SK-N-SH treated with all-trans-retinoic acid at 6 μM for 48 hours (cell line): ENCODE measurements around the gene PAMR1.
A peak's percentile ranks its signal among the peaks of the same experiment; 100 is the strongest.

Source experiments
- ATAC-seq: fragments of 200-7000 bp; cut with Tn5 transposase; 3 replicates; pipeline ENCODE4 v1.9.1; 2020; ENCODE audit warnings: mild to moderate bottlenecking, moderate library complexity
- ARNTL ChIP-seq: fragments of 450-650 bp; formaldehyde crosslinking; IDR thresholded peaks from 2 replicates; pipeline ENCODE4 v1.5.0; 2020; ENCODE audit warnings: low read depth, mild to moderate bottlenecking, moderate library complexity, borderline replicate concordance
- BACH2 ChIP-seq: fragments of 250-450 bp; sonication (Bioruptor Pico); IDR thresholded peaks from 2 replicates; pipeline ENCODE4 v1.9.0; 2021; ENCODE audit warnings: mild to moderate bottlenecking, borderline replicate concordance
- CSRNP3 ChIP-seq: fragments of 250-450 bp; sonication (Bioruptor Pico); IDR thresholded peaks from 2 replicates; pipeline ENCODE4 v1.5.1; 2021; ENCODE audit warnings: mild to moderate bottlenecking, moderate library complexity
- ESRRG ChIP-seq: fragments of 250-450 bp; sonication (Bioruptor Pico); IDR thresholded peaks from 2 replicates; pipeline ENCODE4 v1.6.1; 2021; ENCODE audit warnings: mild to moderate bottlenecking
- ISL1 ChIP-seq: fragments of 250-450 bp; sonication (Bioruptor Pico); IDR thresholded peaks from 2 replicates; pipeline ENCODE4 v2.1.2; 2022; ENCODE audit warnings: mild to moderate bottlenecking, moderate library complexity
- OSR1 ChIP-seq: fragments of 250-450 bp; sonication (Bioruptor Pico); IDR thresholded peaks from 2 replicates; pipeline ENCODE4 v1.8.0; 2022; ENCODE audit warnings: moderate library complexity, mild to moderate bottlenecking, inconsistent platforms
- POU6F1 ChIP-seq: fragments of 250-450 bp; sonication (Bioruptor Pico); IDR thresholded peaks from 2 replicates; pipeline ENCODE4 v1.8.0; 2021; ENCODE audit warnings: low read depth, mild to moderate bottlenecking, moderate library complexity, borderline replicate concordance
- RARB ChIP-seq: fragments of 250-450 bp; sonication (Bioruptor Pico); IDR thresholded peaks from 2 replicates; pipeline ENCODE4 v1.8.0; 2021; ENCODE audit warnings: mild to moderate bottlenecking, moderate library complexity
- SNAI2 ChIP-seq: fragments of 250-450 bp; sonication (Bioruptor Pico); IDR thresholded peaks from 2 replicates; pipeline ENCODE4 v1.5.0; 2020; ENCODE audit warnings: mild to moderate bottlenecking, moderate library complexity
- TCF4 ChIP-seq: fragments of 250-450 bp; sonication (Bioruptor Pico); IDR thresholded peaks from 2 replicates; pipeline ENCODE4 v1.8.0; 2021; ENCODE audit warnings: mild to moderate bottlenecking, moderate library complexity, borderline replicate concordance
- TOX ChIP-seq: fragments of 250-450 bp; sonication (Bioruptor Pico); IDR thresholded peaks from 2 replicates; pipeline ENCODE4 v1.8.0; 2021; ENCODE audit warnings: mild to moderate bottlenecking, moderate library complexity, borderline replicate concordance
- TSHZ2 ChIP-seq: fragments of 250-450 bp; sonication (Bioruptor Pico); IDR thresholded peaks from 2 replicates; pipeline ENCODE4 v1.5.0; 2020; ENCODE audit warnings: mild to moderate bottlenecking, moderate library complexity
- ZC3H10 ChIP-seq: fragments of 250-450 bp; sonication (Bioruptor Pico); IDR thresholded peaks from 2 replicates; pipeline ENCODE4 v1.5.1; 2021; ENCODE audit warnings: mild to moderate bottlenecking, moderate library complexity
- ZFP3 ChIP-seq: fragments of 250-450 bp; sonication (Bioruptor Pico); IDR thresholded peaks from 2 replicates; pipeline ENCODE4 v1.5.0; 2020; ENCODE audit warnings: mild to moderate bottlenecking, moderate library complexity
- ZNF565 ChIP-seq: fragments of 450-650 bp; formaldehyde crosslinking; conservative IDR thresholded peaks from 2 replicates; pipeline ENCODE4 v1.5.0; 2020; ENCODE audit warnings: low read depth, mild to moderate bottlenecking, moderate library complexity
- ZNF70 ChIP-seq: fragments of 450-650 bp; formaldehyde crosslinking; IDR thresholded peaks from 2 replicates; pipeline ENCODE4 v1.5.0; 2020; ENCODE audit warnings: mild to moderate bottlenecking, moderate library complexity

PAMR1 gene

GRCh38 chr11:35473795-35474374 is 51.5 kb downstream of the PAMR1 start (continued):
- no peak for TF ChIP-seq TSHZ2 (CRISPR knock-in tag)
- TF ChIP-seq ISL1 = no peak
- no peak for TF ChIP-seq TOX (CRISPR knock-in tag)
- TF ChIP-seq OSR1 (CRISPR knock-in tag) = no peak
- no peak for TF ChIP-seq ZFP3

- TF ChIP-seq CSRNP3 (CRISPR knock-in tag) = no peak
- no peak for TF ChIP-seq POU6F1 (CRISPR knock-in tag)
- no peak for TF ChIP-seq TCF4 (CRISPR knock-in tag)
- no peak for TF ChIP-seq ZNF70 (CRISPR knock-in tag)
- no peak for TF ChIP-seq TSHZ2 (CRISPR knock-in tag)
- no peak for TF ChIP-seq ESRRG
- ATAC-seq = no peak
Observed at GRCh38 chr11:35470616-35471015, 54.8 kb downstream of the PAMR1 start.

- ATAC-seq = no peak
- TF ChIP-seq ZC3H10 (CRISPR knock-in tag) = no peak
- no peak for TF ChIP-seq POU6F1 (CRISPR knock-in tag)
- no peak for TF ChIP-seq ZNF70 (CRISPR knock-in tag)
- no peak for TF ChIP-seq ZNF565 (CRISPR knock-in tag)
- no peak for TF ChIP-seq TOX (CRISPR knock-in tag)
- TF ChIP-seq ESRRG = no peak
- no peak for TF ChIP-seq RARB (CRISPR knock-in tag)
- no peak for TF ChIP-seq CSRNP3 (CRISPR knock-in tag)
- no peak for TF ChIP-seq ISL1
- no peak for TF ChIP-seq SNAI2 (CRISPR knock-in tag)
- TF ChIP-seq, all 23 proteins: peak for 0
Observed at GRCh38 chr11:35466058-35466457, 59.4 kb downstream of the PAMR1 start.

- ATAC-seq = peak; percentile 92
- TF ChIP-seq TSHZ2 (CRISPR knock-in tag) = no peak
- no peak for TF ChIP-seq POU6F1 (CRISPR knock-in tag)
- TF ChIP-seq ARNTL (CRISPR knock-in tag) = no peak
- no peak for TF ChIP-seq BACH2 (CRISPR knock-in tag)
Observed at GRCh38 chr11:35464308-35464707, 61.1 kb downstream of the PAMR1 start.
